Thyroid gland (tissue), 4 donors: ENCODE results near the gene TLX3.

ENCODE experiments used
- POLR2A ChIP-seq, 2 donors: fragments of 450-650 bp; IDR thresholded peaks; one replicate each; pipeline ENCODE4 v1.6.1; 2017; ENCODE audit warnings: antibody characterized with exemption in 2 of 2, mild to moderate bottlenecking in 2 of 2, moderate library complexity in 1 of 2
- TF ChIP-seq, protein P1 (sequence below), 6 experiments: fragments of 200-600 bp in 3 of 6; fragments of 450-650 bp in 3 of 6; sonication (generic) in 3 of 6; IDR thresholded peaks; one replicate each; pipeline ENCODE4 v1.5.1; 2016 to 2019; ENCODE audit warnings: antibody characterized with exemption in 6 of 6, mild to moderate bottlenecking in 2 of 6, inconsistent platforms in 1 of 6, moderate library complexity in 1 of 6

DNA sequence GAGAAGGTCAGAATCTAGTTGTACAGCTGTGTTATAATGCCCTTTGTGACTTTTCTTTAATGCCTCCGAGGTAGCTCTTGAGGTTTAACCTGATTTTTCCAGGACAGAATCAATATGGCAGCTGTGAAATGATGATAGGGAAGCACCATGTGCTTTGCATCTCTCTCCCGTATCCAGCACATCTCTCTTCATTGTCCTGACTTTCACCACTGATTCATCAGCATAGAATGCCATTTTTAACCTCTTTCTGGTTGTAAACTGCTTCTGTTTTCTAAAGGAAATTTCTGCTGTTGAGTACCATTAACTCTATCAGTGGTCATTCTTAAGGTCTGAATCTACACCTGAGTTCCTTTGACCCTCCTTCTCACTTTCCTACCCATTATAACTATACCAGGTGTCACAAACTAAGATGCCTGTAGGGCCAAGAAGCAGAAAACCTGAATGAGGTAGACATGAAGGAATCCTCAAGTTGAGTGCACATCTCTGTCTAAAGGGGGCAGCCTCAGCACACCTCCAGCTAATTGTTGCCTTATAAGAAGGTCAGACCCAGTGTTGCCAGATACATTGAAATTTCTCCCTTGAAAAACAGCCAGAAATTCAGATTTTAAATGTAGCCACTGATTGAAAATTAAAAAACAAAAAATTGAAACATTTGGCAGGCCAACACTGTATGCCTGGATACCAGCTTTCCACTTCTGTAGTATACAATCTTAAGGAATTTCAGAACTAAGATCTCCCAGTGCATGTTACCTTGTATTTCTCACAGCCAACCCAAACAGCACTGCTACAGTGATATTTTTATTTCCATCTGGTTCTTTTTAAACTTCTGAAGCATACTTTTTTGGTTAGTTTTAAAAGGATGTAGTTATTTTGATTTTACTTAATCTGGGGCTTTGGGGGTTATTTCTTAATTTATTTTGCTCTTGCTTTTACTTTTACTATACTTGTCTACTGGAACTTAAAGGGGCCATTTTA is 35.8 kb upstream of the TLX3 start:
- TF ChIP-seq, protein P1, sequence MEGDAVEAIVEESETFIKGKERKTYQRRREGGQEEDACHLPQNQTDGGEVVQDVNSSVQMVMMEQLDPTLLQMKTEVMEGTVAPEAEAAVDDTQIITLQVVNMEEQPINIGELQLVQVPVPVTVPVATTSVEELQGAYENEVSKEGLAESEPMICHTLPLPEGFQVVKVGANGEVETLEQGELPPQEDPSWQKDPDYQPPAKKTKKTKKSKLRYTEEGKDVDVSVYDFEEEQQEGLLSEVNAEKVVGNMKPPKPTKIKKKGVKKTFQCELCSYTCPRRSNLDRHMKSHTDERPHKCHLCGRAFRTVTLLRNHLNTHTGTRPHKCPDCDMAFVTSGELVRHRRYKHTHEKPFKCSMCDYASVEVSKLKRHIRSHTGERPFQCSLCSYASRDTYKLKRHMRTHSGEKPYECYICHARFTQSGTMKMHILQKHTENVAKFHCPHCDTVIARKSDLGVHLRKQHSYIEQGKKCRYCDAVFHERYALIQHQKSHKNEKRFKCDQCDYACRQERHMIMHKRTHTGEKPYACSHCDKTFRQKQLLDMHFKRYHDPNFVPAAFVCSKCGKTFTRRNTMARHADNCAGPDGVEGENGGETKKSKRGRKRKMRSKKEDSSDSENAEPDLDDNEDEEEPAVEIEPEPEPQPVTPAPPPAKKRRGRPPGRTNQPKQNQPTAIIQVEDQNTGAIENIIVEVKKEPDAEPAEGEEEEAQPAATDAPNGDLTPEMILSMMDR (IDR thresholded peaks at IDR 0.05): peak in 2 of 6 experiments; percentile 14 to 16
- TF ChIP-seq POLR2A (IDR thresholded peaks at IDR 0.05): no peak
